ENCODE measurements around the gene PFDN1.
A peak's percentile ranks its signal among the peaks of the same experiment; 100 is the strongest.

Gene PFDN1

DNA sequence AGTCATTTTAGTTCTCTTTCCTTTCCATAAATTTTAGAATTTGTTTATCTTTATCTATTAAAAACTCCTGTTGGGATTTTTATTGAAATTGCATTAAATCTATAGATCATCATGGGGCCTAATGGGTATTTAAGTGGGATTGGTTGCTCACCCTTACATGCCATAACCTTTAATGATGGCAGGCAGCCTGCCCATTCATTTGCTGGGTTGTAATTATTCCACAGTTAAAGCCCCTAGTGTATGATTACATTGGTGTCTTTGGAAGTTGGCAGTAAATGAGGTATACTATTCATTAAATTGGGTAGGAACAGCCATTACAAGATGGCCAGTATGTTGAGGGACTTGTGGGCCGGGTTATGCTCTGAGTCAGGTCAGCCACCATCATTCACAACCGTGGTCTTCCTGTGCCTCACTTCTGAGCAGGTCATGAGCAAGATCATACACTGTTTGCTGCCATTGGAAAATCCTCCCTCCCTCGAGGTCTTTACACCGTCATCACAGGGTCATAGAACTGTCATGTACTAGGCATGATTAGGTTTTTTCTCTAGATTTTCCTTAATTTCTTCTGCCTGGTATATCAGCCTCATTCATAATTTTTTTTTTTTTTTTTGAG, 68.4 kb downstream of the PFDN1 start:
- in situ Hi-C loops (cut with MboI; ENCODE audit: low pct_unique_long_range_greater_than_20kb, low sequenced_read_pairs, unreplicated experiment) = no loop called here
- TF ChIP-seq, protein P1, sequence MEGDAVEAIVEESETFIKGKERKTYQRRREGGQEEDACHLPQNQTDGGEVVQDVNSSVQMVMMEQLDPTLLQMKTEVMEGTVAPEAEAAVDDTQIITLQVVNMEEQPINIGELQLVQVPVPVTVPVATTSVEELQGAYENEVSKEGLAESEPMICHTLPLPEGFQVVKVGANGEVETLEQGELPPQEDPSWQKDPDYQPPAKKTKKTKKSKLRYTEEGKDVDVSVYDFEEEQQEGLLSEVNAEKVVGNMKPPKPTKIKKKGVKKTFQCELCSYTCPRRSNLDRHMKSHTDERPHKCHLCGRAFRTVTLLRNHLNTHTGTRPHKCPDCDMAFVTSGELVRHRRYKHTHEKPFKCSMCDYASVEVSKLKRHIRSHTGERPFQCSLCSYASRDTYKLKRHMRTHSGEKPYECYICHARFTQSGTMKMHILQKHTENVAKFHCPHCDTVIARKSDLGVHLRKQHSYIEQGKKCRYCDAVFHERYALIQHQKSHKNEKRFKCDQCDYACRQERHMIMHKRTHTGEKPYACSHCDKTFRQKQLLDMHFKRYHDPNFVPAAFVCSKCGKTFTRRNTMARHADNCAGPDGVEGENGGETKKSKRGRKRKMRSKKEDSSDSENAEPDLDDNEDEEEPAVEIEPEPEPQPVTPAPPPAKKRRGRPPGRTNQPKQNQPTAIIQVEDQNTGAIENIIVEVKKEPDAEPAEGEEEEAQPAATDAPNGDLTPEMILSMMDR (IDR thresholded peaks at IDR 0.05; ENCODE audit: extremely low read depth, insufficient read depth, missing control alignments) = no peak
- DNase-seq (ENCODE audit: low spot score) = no peak

DNA sequence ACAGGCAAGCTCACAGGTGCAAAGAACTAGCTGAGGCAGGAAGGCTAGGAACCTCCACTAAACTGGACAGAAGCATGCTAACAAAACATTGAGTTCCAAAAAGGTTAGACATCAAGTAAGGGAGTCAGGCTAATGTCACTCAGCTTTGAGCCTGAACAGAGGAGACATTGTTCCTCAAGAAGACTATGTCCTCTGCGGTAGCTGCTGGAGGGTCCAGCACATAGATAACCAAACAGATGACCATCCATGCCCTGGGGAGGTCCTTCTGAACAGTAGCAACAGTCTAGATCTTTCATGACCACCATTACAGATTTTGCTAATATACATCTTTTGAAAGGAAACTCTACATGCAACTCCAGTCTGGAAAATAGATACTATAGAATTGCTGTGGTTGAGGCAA, 70.2 kb downstream of the PFDN1 start:
- in situ Hi-C loops (cut with MboI; ENCODE audit: low pct_unique_long_range_greater_than_20kb, low sequenced_read_pairs, unreplicated experiment) = no loop called here
- TF ChIP-seq, protein P1 (IDR thresholded peaks at IDR 0.05; ENCODE audit: extremely low read depth, insufficient read depth, missing control alignments) = no peak
- no peak for DNase-seq (ENCODE audit: low spot score)

DNA sequence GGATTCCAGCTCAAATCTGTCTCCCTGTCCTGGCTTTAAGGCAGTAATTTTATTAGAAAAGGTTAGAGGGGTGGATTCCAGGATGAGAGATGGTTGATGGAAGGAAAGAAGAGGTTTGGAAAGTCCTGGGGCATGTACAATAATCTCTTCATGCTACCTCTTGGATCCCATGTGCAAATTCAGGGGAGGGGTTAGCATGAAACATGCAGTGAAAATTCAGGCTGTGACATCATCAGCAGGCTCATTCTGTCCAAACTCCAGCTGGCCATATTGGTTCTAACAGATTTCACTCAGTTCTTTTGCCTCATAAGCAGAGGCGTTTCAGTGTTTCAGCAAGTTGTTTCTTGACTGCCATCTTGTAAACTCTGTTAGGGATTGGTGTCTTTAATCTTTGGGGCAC, 72.5 kb downstream of the PFDN1 start:
- in situ Hi-C loops (cut with MboI; ENCODE audit: low pct_unique_long_range_greater_than_20kb, low sequenced_read_pairs, unreplicated experiment) = no loop called here
- TF ChIP-seq, protein P1 (IDR thresholded peaks at IDR 0.05; ENCODE audit: extremely low read depth, insufficient read depth, missing control alignments) = no peak
- DNase-seq (ENCODE audit: low spot score) = no peak

DNA sequence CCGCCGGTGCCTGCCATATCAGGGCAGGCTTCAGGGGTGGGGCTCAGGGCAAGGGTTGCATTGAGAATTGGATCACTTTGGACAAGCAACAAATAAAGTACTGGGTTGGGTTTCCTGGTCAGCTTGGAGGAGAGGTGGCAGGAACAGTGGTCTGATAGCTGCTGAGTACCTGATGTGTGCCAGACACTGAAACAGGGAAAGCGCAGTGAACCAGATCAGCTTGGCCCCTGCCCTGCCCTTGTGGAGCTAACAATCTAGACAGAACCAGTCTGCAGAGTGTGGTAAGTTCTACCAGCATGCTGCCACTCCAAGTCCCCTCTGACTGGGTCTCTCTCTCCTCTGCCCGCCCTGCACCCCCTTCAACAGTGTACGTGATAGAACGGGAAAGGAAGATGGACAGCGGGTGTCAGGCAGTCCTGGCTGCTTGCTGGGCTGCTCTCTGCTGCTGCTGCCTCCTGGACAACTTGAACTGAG, 74.5 kb downstream of the PFDN1 start:
- TF ChIP-seq, protein P1 (IDR thresholded peaks at IDR 0.05; ENCODE audit: extremely low read depth, insufficient read depth, missing control alignments) = no peak
- DNase-seq (ENCODE audit: low spot score) = no peak
- in situ Hi-C loops (cut with MboI; ENCODE audit: low pct_unique_long_range_greater_than_20kb, low sequenced_read_pairs, unreplicated experiment) = no loop called here

DNA sequence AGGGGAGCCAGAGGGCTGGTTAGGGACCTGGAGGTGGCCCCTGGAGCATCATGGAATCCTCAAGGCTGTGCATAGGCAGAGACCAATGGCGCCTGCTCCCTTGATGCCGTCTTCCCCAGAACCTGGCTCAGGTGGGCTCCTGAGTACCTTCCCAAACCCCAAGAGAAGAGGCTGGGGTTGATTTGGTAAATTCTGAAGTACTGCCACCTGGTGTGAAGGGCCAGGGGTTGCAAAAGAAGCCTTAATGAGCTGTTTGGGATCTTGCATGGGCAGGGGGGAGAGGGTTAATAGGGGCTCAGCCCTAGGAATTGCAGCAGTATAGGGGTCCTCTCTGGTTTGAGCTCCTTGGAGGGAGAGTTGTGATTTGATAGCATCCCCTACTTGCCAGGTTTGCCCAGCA, 75.9 kb downstream of the PFDN1 start:
- TF ChIP-seq, protein P1 (IDR thresholded peaks at IDR 0.05; ENCODE audit: extremely low read depth, insufficient read depth, missing control alignments) = peak; percentile 19
- in situ Hi-C loops (cut with MboI; ENCODE audit: low pct_unique_long_range_greater_than_20kb, low sequenced_read_pairs, unreplicated experiment) = no loop called here
- no peak for DNase-seq (ENCODE audit: low spot score)

DNA sequence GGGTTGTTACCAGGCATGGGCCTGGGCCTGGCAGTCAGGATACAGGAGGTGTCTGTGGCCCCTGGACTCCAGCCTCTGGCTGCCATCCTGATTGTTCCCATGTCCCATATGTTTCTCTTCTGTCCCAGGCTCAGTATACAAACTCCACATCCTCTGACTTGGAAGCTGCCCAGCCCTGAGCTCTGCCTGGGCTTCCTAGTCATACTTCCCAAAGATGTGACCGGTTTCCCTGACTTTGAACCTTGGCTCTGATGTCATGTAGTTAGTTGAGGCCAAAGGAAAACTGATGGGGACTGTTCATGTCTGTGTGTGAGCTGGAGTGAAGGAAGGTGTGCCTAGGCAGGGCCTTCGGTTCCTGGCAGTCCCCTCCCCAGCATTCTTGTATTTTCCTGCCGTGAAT, 77.5 kb downstream of the PFDN1 start:
- TF ChIP-seq, protein P1 (IDR thresholded peaks at IDR 0.05; ENCODE audit: extremely low read depth, insufficient read depth, missing control alignments) = no peak
- in situ Hi-C loops (cut with MboI; ENCODE audit: low pct_unique_long_range_greater_than_20kb, low sequenced_read_pairs, unreplicated experiment) = no loop called here
- no peak for DNase-seq (ENCODE audit: low spot score)

All from GM13977 (cell line).